ENCODE data around the gene MYH6. TPM values are rescaled to one million over a fixed set of nuclear protein-coding genes. Genes with fewer than 3 reads are reported as not detected.
"Not testable (repeated sequence)": the region's sequence is repeated elsewhere in the genome, so short reads cannot be mapped to it uniquely, and the experiment has no call there.

MYH6 gene
- total RNA-seq, result not detected
- polyA plus RNA-seq, result 10 to 100 TPM in 1 of 2 donors, under 1 TPM in 1; 0.67 to 11.5 TPM
- long read RNA-seq, donor 1, result 0 reads
- long read RNA-seq, donor 2, result 0 reads

DNA sequence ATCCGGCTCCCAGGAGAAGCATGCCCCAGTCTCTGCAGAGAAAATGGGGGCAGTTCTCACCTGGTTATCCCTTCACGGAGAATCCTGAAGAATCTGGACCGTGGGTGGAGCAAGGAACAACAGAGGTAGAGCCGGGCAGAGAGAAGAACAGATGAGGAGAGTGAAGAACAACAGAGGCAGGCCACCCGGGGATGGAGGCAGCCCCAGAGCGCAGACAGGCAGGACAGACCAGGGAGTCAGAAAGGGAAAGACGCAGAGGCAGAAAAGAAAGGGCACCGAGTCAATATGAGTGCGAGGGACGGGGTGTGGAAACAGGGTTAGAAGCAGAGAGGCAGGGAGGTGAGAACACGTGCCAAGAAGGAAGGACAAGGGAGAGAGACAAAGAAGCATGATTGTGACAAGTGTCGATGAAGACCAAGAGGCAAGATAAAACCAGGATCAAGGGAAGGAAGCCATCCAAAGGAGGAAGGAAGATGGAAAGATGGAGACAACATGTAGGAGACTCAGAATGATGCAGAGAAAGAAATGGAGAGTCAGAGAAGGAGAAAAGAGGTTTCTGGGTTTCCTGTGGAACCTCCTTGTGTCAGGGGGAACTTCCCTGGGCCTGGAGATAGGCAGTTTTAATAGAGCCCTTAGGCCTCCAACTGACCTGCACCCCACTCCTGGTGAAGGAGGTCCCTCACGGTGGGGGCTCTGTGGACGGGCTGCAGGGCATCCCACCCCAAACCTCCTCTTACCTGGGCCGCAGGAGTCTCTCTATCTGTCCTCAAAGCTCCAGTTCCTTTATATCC, at the start of gene MYH6:
TSS of gene MYH6 (minus strand) at position 758 of the 791 bp plus-strand sequence. CDS start 1,050 bp downstream, outside the sequence.
- 79% methylated on average over 15 of the region's 15 CpGs for WGBS, 2 donors
- no peak within 1 kb of the TSS for H3K27ac ChIP-seq (ENCODE audit: low read depth in 1 of 2, low read length in 2 of 2)
- H3K27me3 ChIP-seq (ENCODE audit: control insufficient read depth in 1 of 2, insufficient read depth in 2 of 2, low read length in 1 of 2), result no peaks in the 10 kb centered on the region
- H3K9me3 ChIP-seq (ENCODE audit: control insufficient read depth, low read length), result no peaks in the 10 kb centered on the region
- H3K4me1 ChIP-seq (ENCODE audit: control insufficient read depth in 1 of 2, insufficient read depth in 2 of 2, low read length in 2 of 2), result no peaks in the 10 kb centered on the region
- no peak within 1 kb of the TSS for H3K4me3 ChIP-seq (ENCODE audit: low read length in 2 of 2)
- no peaks in the 10 kb centered on the region for H3K36me3 ChIP-seq (ENCODE audit: control insufficient read depth in 1 of 2, insufficient read depth in 2 of 2, low read length in 1 of 2)
- DNase-seq, result no peak
- intact Hi-C loops (cut with DNase I), result no loop called here
- ATAC-seq (ENCODE audit: low FRiP score), result no peak

DNA sequence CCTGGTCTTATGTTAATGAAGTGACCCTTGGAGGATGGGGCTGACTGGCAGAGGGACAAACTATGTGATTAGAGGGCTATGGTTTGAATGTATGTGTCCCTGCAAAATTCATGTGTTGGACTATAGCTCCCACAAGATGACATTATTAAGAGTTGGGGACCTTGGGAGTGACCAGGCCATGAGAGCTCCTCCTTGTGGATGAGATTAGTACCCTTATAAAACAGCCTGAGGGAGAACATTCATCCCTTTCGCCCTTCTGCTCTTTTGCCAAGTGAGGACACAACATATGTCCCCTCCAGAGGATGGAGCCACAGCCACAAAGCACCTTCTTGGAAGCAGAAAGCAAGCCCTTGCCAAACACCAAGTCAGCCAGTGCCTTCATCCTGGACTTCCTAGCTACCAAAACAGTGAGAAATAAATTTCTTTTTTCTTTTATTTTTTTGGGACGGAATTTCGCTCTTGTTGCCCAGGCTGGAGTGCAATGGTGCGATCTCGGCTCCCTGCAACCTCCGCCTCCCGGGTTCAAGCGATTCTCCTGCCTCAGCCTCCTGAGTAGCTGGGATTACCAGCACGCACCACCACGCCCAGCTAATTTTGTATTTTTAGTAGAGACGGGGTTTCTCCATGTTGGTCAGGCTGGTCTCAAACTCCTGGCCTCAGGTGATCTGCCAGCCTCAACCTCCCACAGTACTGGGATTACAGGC, 49.0 kb upstream of the MYH6 start:
- ATAC-seq (ENCODE audit: low FRiP score); H3K4me1 ChIP-seq (ENCODE audit: control insufficient read depth in 1 of 2, insufficient read depth in 2 of 2, low read length in 2 of 2); DNase-seq; H3K36me3 ChIP-seq (ENCODE audit: control insufficient read depth in 1 of 2, insufficient read depth in 2 of 2, low read length in 1 of 2); H3K4me3 ChIP-seq (ENCODE audit: low read length in 2 of 2); H3K27ac ChIP-seq (ENCODE audit: low read depth in 1 of 2, low read length in 2 of 2); H3K9me3 ChIP-seq (ENCODE audit: control insufficient read depth, low read length); intact Hi-C loops (cut with DNase I); H3K27me3 ChIP-seq (ENCODE audit: control insufficient read depth in 1 of 2, insufficient read depth in 2 of 2, low read length in 1 of 2): not testable (repeated sequence)
- WGBS, 2 donors, result 82 to 85% methylated on average over 11 of the region's 11 CpGs

DNA sequence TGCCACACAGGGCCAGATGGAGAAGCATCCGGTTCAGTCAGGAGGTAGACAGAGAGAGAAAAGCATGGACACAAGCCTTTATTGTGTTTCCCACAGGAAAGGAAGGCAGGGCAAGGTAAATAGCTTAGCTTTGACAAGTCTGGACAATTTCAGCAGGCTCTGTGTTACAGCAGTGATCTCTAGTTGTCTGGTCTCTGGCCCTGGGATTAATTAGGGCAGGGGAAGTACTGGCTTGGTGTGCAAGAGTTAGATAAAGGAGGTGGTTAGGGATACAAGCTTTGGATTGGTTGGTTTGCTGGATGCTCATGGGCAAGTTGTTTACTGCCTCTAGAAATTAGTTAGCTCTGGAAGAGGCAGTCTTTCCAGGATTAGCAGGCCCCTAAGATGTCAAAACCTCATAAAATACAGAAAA, 46.4 kb upstream of the MYH6 start:
- H3K4me3 ChIP-seq (ENCODE audit: low read length in 2 of 2), result no peak overlapping the region
- H3K27ac ChIP-seq (ENCODE audit: low read depth in 1 of 2, low read length in 2 of 2), result no peak overlapping the region
- DNase-seq (no peak), ATAC-seq (ENCODE audit: low FRiP score) (no peak)
- no peaks in the 10 kb centered on the region for H3K9me3 ChIP-seq (ENCODE audit: control insufficient read depth, low read length)
- WGBS, 2 donors, result 26 to 34% methylated on average over 1 of the region's 1 CpG
- H3K27me3 ChIP-seq (ENCODE audit: control insufficient read depth in 1 of 2, insufficient read depth in 2 of 2, low read length in 1 of 2), result peaks cover 0 to 3% of the 10 kb centered on the region in 2 donors
- intact Hi-C loops (cut with DNase I), result no loop called here
- no peaks in the 10 kb centered on the region for H3K36me3 ChIP-seq (ENCODE audit: control insufficient read depth in 1 of 2, insufficient read depth in 2 of 2, low read length in 1 of 2)
- no peaks in the 10 kb centered on the region for H3K4me1 ChIP-seq (ENCODE audit: control insufficient read depth in 1 of 2, insufficient read depth in 2 of 2, low read length in 2 of 2)

DNA sequence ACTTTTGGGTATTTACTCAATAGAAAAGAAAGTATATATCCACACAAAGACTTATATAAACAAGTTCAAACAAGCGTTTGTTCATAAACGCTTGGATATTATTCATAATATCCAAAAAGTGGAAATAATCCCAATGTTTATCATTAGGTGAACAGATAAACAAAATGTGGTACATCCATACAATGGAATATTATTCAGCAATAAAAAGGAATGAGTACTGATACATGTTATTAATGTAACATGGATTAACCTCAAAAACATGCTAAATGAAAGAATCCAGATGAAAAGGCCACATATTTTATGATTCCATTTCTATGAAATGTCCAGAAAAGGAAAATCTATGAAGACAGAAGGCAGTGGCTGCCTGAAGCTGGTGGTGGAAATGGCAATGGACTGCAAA, 44.2 kb upstream of the MYH6 start:
- ATAC-seq (ENCODE audit: low FRiP score) (no peak), DNase-seq (no peak)
- 90 to 93% methylated on average over 2 of the region's 2 CpGs for WGBS, 2 donors
- intact Hi-C loops (cut with DNase I), result no loop called here
- no peaks in the 10 kb centered on the region for H3K4me1 ChIP-seq (ENCODE audit: control insufficient read depth in 1 of 2, insufficient read depth in 2 of 2, low read length in 2 of 2)
- no peaks in the 10 kb centered on the region for H3K9me3 ChIP-seq (ENCODE audit: control insufficient read depth, low read length)
- peaks cover 0 to 1% of the 10 kb centered on the region in 2 donors for H3K27me3 ChIP-seq (ENCODE audit: control insufficient read depth in 1 of 2, insufficient read depth in 2 of 2, low read length in 1 of 2)
- no peaks in the 10 kb centered on the region for H3K36me3 ChIP-seq (ENCODE audit: control insufficient read depth in 1 of 2, insufficient read depth in 2 of 2, low read length in 1 of 2)
- no peak overlapping the region for H3K27ac ChIP-seq (ENCODE audit: low read depth in 1 of 2, low read length in 2 of 2)
- no peak overlapping the region for H3K4me3 ChIP-seq (ENCODE audit: low read length in 2 of 2)

DNA sequence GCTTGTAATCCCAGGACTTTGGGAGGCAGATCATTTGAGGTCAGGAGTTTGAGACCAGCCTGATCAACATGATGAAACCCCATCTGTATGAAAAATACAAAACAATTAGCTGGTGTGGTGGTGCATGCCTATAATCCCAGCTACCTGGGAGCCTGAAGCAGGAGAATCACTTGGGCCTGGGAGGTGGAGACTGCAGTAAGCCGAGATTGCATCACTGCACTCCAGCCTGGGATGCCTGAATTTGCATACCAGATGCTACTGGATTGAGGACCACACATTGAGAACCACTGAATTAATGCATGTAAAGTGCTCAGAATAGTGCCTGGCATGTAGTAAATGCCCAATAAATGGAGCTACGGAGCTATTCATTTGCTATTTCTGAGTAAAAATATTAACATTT, 42.3 kb upstream of the MYH6 start:
- Histone ChIP-seq H3K9me3 (ENCODE audit: control insufficient read depth, low read length) (no peaks in the 10 kb centered on the region), H3K4me1 (ENCODE audit: control insufficient read depth in 1 of 2, insufficient read depth in 2 of 2, low read length in 2 of 2) (no peaks in the 10 kb centered on the region), H3K36me3 (ENCODE audit: control insufficient read depth in 1 of 2, insufficient read depth in 2 of 2, low read length in 1 of 2) (no peaks in the 10 kb centered on the region), H3K27me3 (ENCODE audit: control insufficient read depth in 1 of 2, insufficient read depth in 2 of 2, low read length in 1 of 2) (peaks cover 0 to 1% of the 10 kb centered on the region in 2 donors), H3K4me3 (ENCODE audit: low read length in 2 of 2) (no peak overlapping the region), H3K27ac (ENCODE audit: low read depth in 1 of 2, low read length in 2 of 2) (no peak overlapping the region)
- ATAC-seq (ENCODE audit: low FRiP score) (no peak), DNase-seq (no peak)
- WGBS, 2 donors, result 52 to 72% methylated on average over 2 of the region's 2 CpGs
- intact Hi-C loops (cut with DNase I), result no loop called here

DNA sequence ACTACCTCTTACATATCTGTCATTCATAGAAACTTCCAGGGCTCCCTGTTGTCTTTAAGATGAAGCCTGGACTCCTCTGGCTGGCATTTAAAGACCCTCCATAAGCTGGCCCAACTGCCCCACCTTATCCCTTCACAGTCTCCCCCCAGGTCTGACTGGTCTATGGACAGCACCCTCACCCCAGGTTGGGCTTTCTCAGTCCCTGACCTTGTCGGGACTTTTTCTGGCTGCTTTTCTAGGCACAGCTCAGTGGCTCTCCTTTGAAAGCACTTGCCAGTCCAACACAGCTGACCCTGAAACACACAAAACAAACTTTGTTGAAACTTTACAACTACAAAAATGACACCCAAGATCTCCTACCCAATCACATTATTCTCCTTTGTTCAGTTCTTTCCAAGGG, 41.2 kb upstream of the MYH6 start:
- DNase-seq (no peak), ATAC-seq (ENCODE audit: low FRiP score) (no peak)
- no peak overlapping the region for H3K27ac ChIP-seq (ENCODE audit: low read depth in 1 of 2, low read length in 2 of 2)
- H3K36me3 ChIP-seq (ENCODE audit: control insufficient read depth in 1 of 2, insufficient read depth in 2 of 2, low read length in 1 of 2), result no peaks in the 10 kb centered on the region
- 56 to 69% methylated on average over 1 of the region's 1 CpG for WGBS, 2 donors
- intact Hi-C loops (cut with DNase I), result no loop called here
- no peak overlapping the region for H3K4me3 ChIP-seq (ENCODE audit: low read length in 2 of 2)
- H3K9me3 ChIP-seq (ENCODE audit: control insufficient read depth, low read length), result no peaks in the 10 kb centered on the region
- H3K27me3 ChIP-seq (ENCODE audit: control insufficient read depth in 1 of 2, insufficient read depth in 2 of 2, low read length in 1 of 2), result peaks cover 0 to 1% of the 10 kb centered on the region in 2 donors
- H3K4me1 ChIP-seq (ENCODE audit: control insufficient read depth in 1 of 2, insufficient read depth in 2 of 2, low read length in 2 of 2), result no peaks in the 10 kb centered on the region

DNA sequence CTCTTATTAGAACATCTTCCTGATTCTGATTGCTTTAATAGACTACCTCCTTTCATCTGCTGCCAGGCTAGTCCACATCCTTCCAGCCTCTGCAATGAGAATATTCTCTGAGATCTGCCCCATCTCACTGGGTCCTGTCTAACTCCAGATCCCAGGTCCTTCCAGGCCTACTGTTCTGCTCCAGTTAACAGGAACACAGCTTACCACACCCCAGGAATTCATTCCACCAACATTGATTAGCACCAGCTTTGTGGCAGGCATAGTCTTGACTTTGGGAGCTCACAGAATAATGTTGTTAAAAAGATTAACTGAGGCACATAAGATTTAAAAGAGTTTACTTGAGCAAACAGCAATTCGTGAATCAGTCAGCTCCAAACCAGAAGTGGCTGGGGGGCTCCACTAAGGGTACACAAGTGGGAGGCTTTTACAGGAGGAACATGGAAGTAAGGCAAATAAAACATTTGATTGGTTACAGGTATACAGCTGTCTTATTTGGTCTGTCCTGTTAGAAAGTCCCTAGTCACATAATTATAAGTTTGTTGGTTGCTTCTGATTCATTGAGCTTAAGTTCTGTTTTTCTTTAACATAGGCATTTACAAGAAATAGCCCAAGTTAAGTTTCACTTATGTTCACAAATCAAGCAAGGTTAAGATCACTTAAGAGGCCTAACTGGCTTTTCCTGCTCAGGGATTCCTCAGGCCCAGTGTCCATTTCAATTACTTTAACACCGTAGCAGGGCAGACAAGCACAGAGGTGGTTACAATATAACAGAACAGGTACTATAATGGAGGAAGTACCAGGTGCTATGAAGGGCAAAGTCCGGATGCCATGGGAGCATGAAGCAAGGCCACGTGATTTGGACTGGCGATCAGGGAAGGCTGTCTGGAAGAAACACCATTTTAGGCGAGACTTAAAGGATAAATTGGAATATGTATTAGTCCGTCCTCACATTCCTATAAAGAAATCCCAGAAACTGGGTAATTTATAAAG, 39.6 kb upstream of the MYH6 start:
- no peak for DNase-seq
- no peak for ATAC-seq (ENCODE audit: low FRiP score)
- Histone ChIP-seq H3K36me3 (ENCODE audit: control insufficient read depth in 1 of 2, insufficient read depth in 2 of 2, low read length in 1 of 2) (no peaks in the 10 kb centered on the region), H3K27me3 (ENCODE audit: control insufficient read depth in 1 of 2, insufficient read depth in 2 of 2, low read length in 1 of 2) (peaks cover 0 to 1% of the 10 kb centered on the region in 2 donors), H3K4me1 (ENCODE audit: control insufficient read depth in 1 of 2, insufficient read depth in 2 of 2, low read length in 2 of 2) (no peaks in the 10 kb centered on the region), H3K9me3 (ENCODE audit: control insufficient read depth, low read length) (no peaks in the 10 kb centered on the region), H3K27ac (ENCODE audit: low read depth in 1 of 2, low read length in 2 of 2) (no peak overlapping the region), H3K4me3 (ENCODE audit: low read length in 2 of 2) (no peak overlapping the region)
- 86 to 92% methylated on average over 7 of the region's 7 CpGs for WGBS, 2 donors
- intact Hi-C loops (cut with DNase I), result no loop called here

DNA sequence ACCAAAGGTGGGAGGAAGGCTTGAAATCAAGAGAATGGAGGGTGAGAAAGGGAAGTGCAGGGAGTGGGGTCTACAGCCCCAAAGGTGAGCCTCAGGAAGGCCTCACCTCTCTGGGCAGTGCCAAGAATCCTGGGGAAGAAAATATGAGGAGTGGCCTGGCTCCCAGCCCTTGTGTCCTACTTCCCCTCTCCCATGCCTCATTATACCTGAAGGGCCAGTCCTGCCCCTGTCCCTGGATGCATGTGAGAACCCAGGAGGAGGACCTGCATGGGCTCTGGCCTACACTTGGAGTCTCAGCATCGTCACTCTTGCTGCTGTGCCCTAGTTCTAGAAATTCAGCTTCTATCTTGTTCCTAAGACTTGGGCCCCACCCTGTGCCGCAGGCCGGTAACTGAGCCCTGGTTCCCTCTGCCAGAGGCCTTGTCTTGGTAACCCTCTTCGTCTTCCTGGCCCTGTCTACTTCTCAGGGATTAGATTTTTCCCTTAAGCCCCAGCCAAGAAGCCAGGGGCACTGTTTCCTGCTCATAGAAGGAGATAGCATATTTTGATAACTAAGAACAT, 38.3 kb upstream of the MYH6 start:
- ATAC-seq (ENCODE audit: low FRiP score) (no peak), DNase-seq (no peak)
- Histone ChIP-seq H3K4me3 (ENCODE audit: low read length in 2 of 2) (no peak overlapping the region), H3K4me1 (ENCODE audit: control insufficient read depth in 1 of 2, insufficient read depth in 2 of 2, low read length in 2 of 2) (no peaks in the 10 kb centered on the region), H3K27ac (ENCODE audit: low read depth in 1 of 2, low read length in 2 of 2) (no peak overlapping the region), H3K9me3 (ENCODE audit: control insufficient read depth, low read length) (no peaks in the 10 kb centered on the region), H3K36me3 (ENCODE audit: control insufficient read depth in 1 of 2, insufficient read depth in 2 of 2, low read length in 1 of 2) (no peaks in the 10 kb centered on the region), H3K27me3 (ENCODE audit: control insufficient read depth in 1 of 2, insufficient read depth in 2 of 2, low read length in 1 of 2) (peaks cover 0 to 1% of the 10 kb centered on the region in 2 donors)
- intact Hi-C loops (cut with DNase I), result no loop called here
- 35 to 42% methylated on average over 4 of the region's 4 CpGs for WGBS, 2 donors

Measured in aorta (tissue), 5 donors.